Coronary artery (tissue), 2 donors: Measurements from ENCODE around the gene LPAR3.

Source experiments
- DNase-seq: peaks from one replicate; pipeline ENCODE4 v3.0.0-alpha.2; 2017; ENCODE audit warnings: low spot score
- H3K27ac ChIP-seq, 2 donors: fragments of 200-600 bp; sonication (generic); one replicate each; pipeline ENCODE4 v1.5.1; 2016 to 2019
- H3K4me3 ChIP-seq: fragments of 200-600 bp; sonication (generic); 2 replicates; pipeline ENCODE4 v1.5.1; 2016; ENCODE audit warnings: mild to moderate bottlenecking, moderate library complexity
- CTCF ChIP-seq: fragments of 200-600 bp; sonication (generic); IDR thresholded peaks from one replicate; pipeline ENCODE4 v1.5.1; 2019; ENCODE audit warnings: antibody characterized with exemption

The LPAR3 gene

DNA sequence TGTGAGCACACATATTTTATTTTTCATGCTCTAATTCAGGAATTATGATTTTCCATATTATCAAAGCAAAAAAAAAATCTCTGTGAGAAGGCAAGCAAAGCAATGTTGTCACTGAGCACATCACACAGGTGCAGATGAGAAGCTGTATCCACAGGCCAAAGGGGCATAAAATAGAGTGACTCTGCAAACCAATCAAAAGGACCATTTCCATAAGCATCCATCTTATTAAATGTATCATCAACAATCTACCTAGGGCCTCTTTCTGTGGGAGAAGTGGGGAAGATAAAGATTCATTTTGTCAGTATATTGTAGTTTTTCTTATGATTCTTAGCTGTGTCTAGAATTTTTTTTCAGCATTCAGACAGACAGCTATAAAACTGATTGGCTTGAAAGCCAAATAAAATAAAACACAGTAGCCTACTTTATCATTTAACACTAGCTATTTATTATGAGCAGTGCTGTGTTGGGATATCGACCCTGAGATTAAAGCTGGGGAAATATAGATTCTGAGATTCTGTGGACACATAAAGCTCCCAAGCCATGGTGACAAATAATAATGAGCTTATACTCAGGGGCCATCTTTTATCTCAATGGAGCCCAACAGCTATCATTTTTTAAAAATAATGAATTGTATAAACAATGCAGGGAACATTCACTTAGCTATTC, 90.3 kb downstream of the LPAR3 start:
- no peak for TF ChIP-seq CTCF
- no peak overlapping the region for H3K4me3 ChIP-seq
- no peak overlapping the region for H3K27ac ChIP-seq
- no peak for DNase-seq

GRCh38 chr1:84800090-84801073, 92.6 kb downstream of the LPAR3 start:
- DNase-seq: no peak
- Histone ChIP-seq H3K27ac (no peak overlapping the region), H3K4me3 (no peak overlapping the region)
- no peak for TF ChIP-seq CTCF

DNA sequence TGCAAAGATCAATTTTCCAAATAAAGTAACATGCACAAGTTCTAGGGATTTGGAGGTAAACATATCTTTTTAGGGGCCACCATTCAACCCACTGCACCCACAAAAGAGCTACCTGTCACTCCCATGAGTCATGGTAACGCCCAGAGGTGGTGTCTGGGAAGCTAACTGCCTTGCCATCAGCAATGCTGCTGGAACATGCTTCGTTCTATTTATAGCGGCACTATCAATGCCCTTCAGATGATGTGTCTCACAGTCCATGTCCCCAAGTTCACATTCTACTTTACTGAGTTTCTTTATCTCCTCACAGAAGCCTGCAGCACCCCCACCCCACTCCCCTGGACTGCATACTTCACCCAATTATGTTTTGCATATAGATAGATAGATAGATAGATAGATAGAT, 95.4 kb downstream of the LPAR3 start:
- no peak overlapping the region for H3K27ac ChIP-seq
- DNase-seq: no peak
- no peak overlapping the region for H3K4me3 ChIP-seq
- no peak for TF ChIP-seq CTCF

DNA sequence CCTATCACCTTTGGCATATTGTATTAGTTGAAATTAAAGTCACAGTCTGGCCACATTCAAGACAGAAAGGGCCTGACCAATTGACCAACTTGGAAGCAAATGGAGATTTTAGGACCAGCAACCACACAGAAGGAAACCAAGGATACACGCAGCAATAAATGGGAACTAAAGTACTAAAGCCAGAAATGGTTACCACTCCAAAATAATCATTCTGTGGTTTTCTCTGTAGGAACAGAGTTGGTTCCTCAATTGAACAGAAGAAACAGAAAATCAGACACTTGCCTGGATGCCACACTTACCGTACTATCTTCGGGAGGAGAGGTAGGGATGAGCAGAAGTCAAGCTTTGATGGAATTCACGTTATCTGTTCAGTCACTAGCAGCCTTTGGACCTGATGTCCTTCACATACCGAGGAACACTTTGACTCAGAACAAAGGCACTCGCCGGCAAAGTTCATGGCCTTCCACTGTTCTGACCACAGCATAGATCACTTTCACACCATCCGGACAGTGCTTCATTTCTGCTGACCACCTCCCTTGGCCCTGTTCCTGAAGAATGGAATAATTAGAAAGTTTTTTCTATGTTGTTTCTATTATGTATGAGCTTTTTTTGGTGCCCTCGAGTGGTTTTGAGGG, 96.9 kb downstream of the LPAR3 start:
- Histone ChIP-seq H3K27ac (no peak overlapping the region), H3K4me3 (no peak overlapping the region)
- no peak for TF ChIP-seq CTCF
- DNase-seq: no peak

DNA sequence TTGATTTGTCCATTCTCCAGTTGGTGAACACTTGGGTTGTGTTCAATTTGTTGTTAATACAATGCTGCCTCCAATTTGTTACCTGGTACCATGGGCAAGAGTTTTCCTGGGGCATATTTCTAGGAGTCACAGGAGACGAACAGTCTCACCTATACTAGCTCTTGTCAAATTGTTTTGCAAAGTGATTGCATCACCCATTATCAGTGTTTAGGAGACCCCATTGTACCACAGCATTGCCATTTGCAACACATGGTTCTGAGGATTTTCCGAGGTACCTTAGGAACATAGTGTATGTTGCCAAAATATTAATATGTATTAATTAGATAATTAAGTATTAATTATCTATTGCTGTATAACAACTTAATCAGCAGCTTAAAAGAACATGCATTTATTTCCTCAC, 97.8 kb downstream of the LPAR3 start:
- no peak for TF ChIP-seq CTCF
- DNase-seq: no peak
- Histone ChIP-seq H3K27ac (no peak overlapping the region), H3K4me3 (no peak overlapping the region)

GRCh38 chr1:84792421-84792820, 100.6 kb downstream of the LPAR3 start:
- H3K27ac ChIP-seq: no peak overlapping the region
- TF ChIP-seq CTCF: no peak
- no peak overlapping the region for H3K4me3 ChIP-seq
- no peak for DNase-seq
